ENCODE measurements around the gene PRTFDC1. TPM values are rescaled to one million over a fixed set of nuclear protein-coding genes. Genes with fewer than 3 reads are reported as not detected.

PRTFDC1 gene
- total RNA-seq, 1 donor from 2014 or later: 9.1 TPM

- Mint-ChIP-seq H3K4me1 (ENCODE audit: low read depth, unreplicated experiment) (peaks cover 33% of the 10 kb centered on the region), H3K9me3 (ENCODE audit: unreplicated experiment) (peaks cover 2% of the 10 kb centered on the region), H3K36me3 (ENCODE audit: low read depth, unreplicated experiment) (no peaks in the 10 kb centered on the region), H3K27ac (ENCODE audit: unreplicated experiment) (peak overlapping the region; percentile 67), H3K4me3 (ENCODE audit: unreplicated experiment) (no peak overlapping the region), H3K27me3 (ENCODE audit: low read depth, unreplicated experiment) (no peaks in the 10 kb centered on the region)
- no peaks in the 10 kb centered on the region for H3K36me3 ChIP-seq (ENCODE audit: insufficient read depth, low read length)
- H3K4me1 ChIP-seq (ENCODE audit: insufficient read depth, low read length): peaks cover 26% of the 10 kb centered on the region
- FAIRE-seq: no peak
- DNase-seq (ENCODE audit: low read depth): no peak
- H3K27ac ChIP-seq (ENCODE audit: low read depth, low read length): peak overlapping the region; percentile 23
- no peaks in the 10 kb centered on the region for H3K27me3 ChIP-seq (ENCODE audit: insufficient read depth, low read length)
- no peak overlapping the region for H2AFZ ChIP-seq (ENCODE audit: low read depth, low read length)
- H4K20me1 ChIP-seq (ENCODE audit: insufficient read depth, low read length): no peaks in the 10 kb centered on the region
- peak overlapping the region; percentile 73 for H3K4me2 ChIP-seq (ENCODE audit: low read length)
- H3K4me3 ChIP-seq (ENCODE audit: insufficient read depth, low read depth, low read length): peak overlapping the region; percentile 6
- no peaks in the 10 kb centered on the region for H3K79me2 ChIP-seq (ENCODE audit: insufficient read depth, low read length)
- H3K9me3 ChIP-seq (ENCODE audit: insufficient read depth, low read depth, low read length): no peaks in the 10 kb centered on the region
- no peak overlapping the region for H3K9ac ChIP-seq (ENCODE audit: low read length)
- TF ChIP-seq CTCF (IDR thresholded peaks at IDR 0.05; ENCODE audit: insufficient read depth, low read depth, low read length): no peak
Observed at GRCh38 chr10:24900888-24901685, 51.3 kb downstream of the PRTFDC1 start.

- peaks cover 30% of the 10 kb centered on the region for H3K4me1 ChIP-seq (ENCODE audit: insufficient read depth, low read length)
- H3K36me3 ChIP-seq (ENCODE audit: insufficient read depth, low read length): no peaks in the 10 kb centered on the region
- TF ChIP-seq CTCF (IDR thresholded peaks at IDR 0.05; ENCODE audit: insufficient read depth, low read depth, low read length) (no peak), EZH2 (IDR thresholded peaks at IDR 0.05; ENCODE audit: insufficient read depth, low read length) (no peak)
- FAIRE-seq (no peak), DNase-seq (ENCODE audit: low read depth) (no peak)
- Mint-ChIP-seq H3K27me3 (ENCODE audit: low read depth, unreplicated experiment) (no peaks in the 10 kb centered on the region), H3K27ac (ENCODE audit: unreplicated experiment) (no peak overlapping the region), H3K4me1 (ENCODE audit: low read depth, unreplicated experiment) (peaks cover 39% of the 10 kb centered on the region), H3K4me3 (ENCODE audit: unreplicated experiment) (no peak overlapping the region), H3K9me3 (ENCODE audit: unreplicated experiment) (peaks cover 2% of the 10 kb centered on the region), H3K36me3 (ENCODE audit: low read depth, unreplicated experiment) (no peaks in the 10 kb centered on the region)
- no peaks in the 10 kb centered on the region for H3K79me2 ChIP-seq (ENCODE audit: insufficient read depth, low read length)
- no peaks in the 10 kb centered on the region for H3K9me3 ChIP-seq (ENCODE audit: insufficient read depth, low read depth, low read length)
- H3K4me2 ChIP-seq (ENCODE audit: low read length): no peak overlapping the region
- H3K4me3 ChIP-seq (ENCODE audit: insufficient read depth, low read depth, low read length): no peak overlapping the region
- H3K27ac ChIP-seq (ENCODE audit: low read depth, low read length): no peak overlapping the region
- H2AFZ ChIP-seq (ENCODE audit: low read depth, low read length): no peak overlapping the region
- no peaks in the 10 kb centered on the region for H3K27me3 ChIP-seq (ENCODE audit: insufficient read depth, low read length)
- no peaks in the 10 kb centered on the region for H4K20me1 ChIP-seq (ENCODE audit: insufficient read depth, low read length)
- no peak overlapping the region for H3K9ac ChIP-seq (ENCODE audit: low read length)
Observed at GRCh38 chr10:24899571-24899970, 52.8 kb downstream of the PRTFDC1 start.

- no peak overlapping the region for H3K4me3 ChIP-seq (ENCODE audit: insufficient read depth, low read depth, low read length)
- H3K27ac Mint-ChIP-seq (ENCODE audit: unreplicated experiment): no peak overlapping the region
- FAIRE-seq (no peak), DNase-seq (ENCODE audit: low read depth) (peak; percentile 42)
- no peaks in the 10 kb centered on the region for H3K36me3 ChIP-seq (ENCODE audit: insufficient read depth, low read length)
- H3K27me3 ChIP-seq (ENCODE audit: insufficient read depth, low read length): no peaks in the 10 kb centered on the region
- no peak for TF ChIP-seq CTCF (IDR thresholded peaks at IDR 0.05; ENCODE audit: insufficient read depth, low read depth, low read length)
- TF ChIP-seq EZH2 (IDR thresholded peaks at IDR 0.05; ENCODE audit: insufficient read depth, low read length): no peak
- H3K27me3 Mint-ChIP-seq (ENCODE audit: low read depth, unreplicated experiment): no peaks in the 10 kb centered on the region
- H3K9me3 ChIP-seq (ENCODE audit: insufficient read depth, low read depth, low read length): no peaks in the 10 kb centered on the region
- H4K20me1 ChIP-seq (ENCODE audit: insufficient read depth, low read length): no peaks in the 10 kb centered on the region
- H2AFZ ChIP-seq (ENCODE audit: low read depth, low read length): no peak overlapping the region
- H3K4me1 ChIP-seq (ENCODE audit: insufficient read depth, low read length): peaks cover 40% of the 10 kb centered on the region
- H3K9me3 Mint-ChIP-seq (ENCODE audit: unreplicated experiment): peaks cover 2% of the 10 kb centered on the region
- H3K4me2 ChIP-seq (ENCODE audit: low read length): no peak overlapping the region
- H3K27ac ChIP-seq (ENCODE audit: low read depth, low read length): no peak overlapping the region
- no peaks in the 10 kb centered on the region for H3K36me3 Mint-ChIP-seq (ENCODE audit: low read depth, unreplicated experiment)
- no peak overlapping the region for H3K4me3 Mint-ChIP-seq (ENCODE audit: unreplicated experiment)
- peaks cover 42% of the 10 kb centered on the region for H3K4me1 Mint-ChIP-seq (ENCODE audit: low read depth, unreplicated experiment)
- no peak overlapping the region for H3K9ac ChIP-seq (ENCODE audit: low read length)
- no peaks in the 10 kb centered on the region for H3K79me2 ChIP-seq (ENCODE audit: insufficient read depth, low read length)
Observed at GRCh38 chr10:24898501-24898900, 53.9 kb downstream of the PRTFDC1 start.
